Type B pancreatic cell (in vitro differentiated cells): ENCODE results near the gene TNRC6A. TPM values are rescaled to one million over a fixed set of nuclear protein-coding genes. Genes with fewer than 3 reads are reported as not detected.

Source experiments
- DNase-seq: peaks from one replicate; pipeline ENCODE4 v3.0.0; 2021; ENCODE audit warnings: mixed read lengths; ENCODE audit not compliant: unreplicated experiment; ENCODE audit errors: extremely low spot score
- H3K27ac Mint-ChIP-seq: 2 replicates; pipeline ENCODE4 v1.8.0; 2021; ENCODE audit warnings: mild to moderate bottlenecking, mixed read lengths
- H3K27me3 Mint-ChIP-seq: 2 replicates; pipeline ENCODE4 v1.8.0; 2021; ENCODE audit warnings: mixed read lengths
- H3K36me3 Mint-ChIP-seq: 2 replicates; pipeline ENCODE4 v1.8.0; 2021; ENCODE audit warnings: mixed read lengths
- H3K4me1 Mint-ChIP-seq: one replicate; pipeline ENCODE4 v1.8.0; 2021; ENCODE audit warnings: mixed read lengths; ENCODE audit not compliant: unreplicated experiment
- H3K4me3 Mint-ChIP-seq: 2 replicates; pipeline ENCODE4 v1.8.0; 2021; ENCODE audit warnings: mild to moderate bottlenecking, mixed read lengths
- H3K9me3 Mint-ChIP-seq: 2 replicates; pipeline ENCODE4 v1.8.0; 2021; ENCODE audit warnings: mixed read lengths
- CTCF ChIP-seq: fragments of 200-600 bp; sonication (generic); conservative IDR thresholded peaks from 2 replicates; pipeline ENCODE4 v1.5.0; 2021; ENCODE audit warnings: antibody characterized with exemption, mild to moderate bottlenecking
- total RNA-seq: library from RNA; stranded (reverse); gene quantifications from 2 replicates; pipeline ENCODE4 v1.2.1, GENCODE V29; 2021; ENCODE audit warnings: low replicate concordance

TNRC6A gene
- total RNA-seq, 1 donor from 2014 or later: 65.9 TPM

- no peak for TF ChIP-seq CTCF
- H3K27me3 Mint-ChIP-seq: no peaks in the 10 kb centered on the region
- H3K4me1 Mint-ChIP-seq: peaks cover 6% of the 10 kb centered on the region
- no peaks in the 10 kb centered on the region for H3K9me3 Mint-ChIP-seq
- no peak for DNase-seq
- H3K4me3 Mint-ChIP-seq: no peak overlapping the region
- H3K36me3 Mint-ChIP-seq: peaks cover 33% of the 10 kb centered on the region
- H3K27ac Mint-ChIP-seq: no peak overlapping the region
Measured at GRCh38 chr16:24773771-24774427, 44.4 kb downstream of the TNRC6A start.

- Mint-ChIP-seq H3K27ac (no peak overlapping the region), H3K9me3 (no peaks in the 10 kb centered on the region), H3K27me3 (no peaks in the 10 kb centered on the region), H3K4me3 (no peak overlapping the region), H3K4me1 (peaks cover 6% of the 10 kb centered on the region), H3K36me3 (peaks cover 36% of the 10 kb centered on the region)
- TF ChIP-seq CTCF: no peak
- DNase-seq: no peak
Measured at GRCh38 chr16:24774510-24774909, 45.1 kb downstream of the TNRC6A start.

- no peak for TF ChIP-seq CTCF
- Mint-ChIP-seq H3K36me3 (peaks cover 35% of the 10 kb centered on the region), H3K9me3 (no peaks in the 10 kb centered on the region), H3K27me3 (no peaks in the 10 kb centered on the region), H3K4me1 (no peaks in the 10 kb centered on the region), H3K27ac (no peak overlapping the region), H3K4me3 (no peak overlapping the region)
- DNase-seq: no peak
Measured at GRCh38 chr16:24775455-24775854, 46.0 kb downstream of the TNRC6A start.

- H3K4me1 Mint-ChIP-seq: no peaks in the 10 kb centered on the region
- H3K4me3 Mint-ChIP-seq: no peak overlapping the region
- peaks cover 35% of the 10 kb centered on the region for H3K36me3 Mint-ChIP-seq
- no peak overlapping the region for H3K27ac Mint-ChIP-seq
- DNase-seq: no peak
- TF ChIP-seq CTCF: no peak
- H3K9me3 Mint-ChIP-seq: no peaks in the 10 kb centered on the region
- no peaks in the 10 kb centered on the region for H3K27me3 Mint-ChIP-seq
Measured at GRCh38 chr16:24776501-24777220, 47.2 kb downstream of the TNRC6A start.

GRCh38 chr16:24778671-24779070 lies 49.2 kb downstream of the TNRC6A start:
- H3K4me1 Mint-ChIP-seq: no peaks in the 10 kb centered on the region
- H3K9me3 Mint-ChIP-seq: no peaks in the 10 kb centered on the region
- no peaks in the 10 kb centered on the region for H3K27me3 Mint-ChIP-seq
- H3K4me3 Mint-ChIP-seq: no peak overlapping the region
- TF ChIP-seq CTCF: no peak
- H3K27ac Mint-ChIP-seq: peak overlapping the region; percentile 88
- H3K36me3 Mint-ChIP-seq: peaks cover 38% of the 10 kb centered on the region
- no peak for DNase-seq
